GM19397 (cell line): ENCODE measurements around the gene CMC1.
"Not testable (repeated sequence)": the region's sequence is repeated elsewhere in the genome, so short reads cannot be mapped to it uniquely, and the experiment has no call there.

Experiments
- ATAC-seq: cut with Tn5 transposase; IDR thresholded peaks from one replicate; pipeline ENCODE4 v1.9.1; 2021; ENCODE audit warnings: mild to moderate bottlenecking, moderate library complexity; ENCODE audit not compliant: unreplicated experiment

Gene CMC1

GRCh38 chr3:28241221-28242160, at the start of gene CMC1:
TSS of gene CMC1 (plus strand) at chr3:28241619. CDS start at chr3:28241794, 175 bp downstream.
- peak; percentile 96 for ATAC-seq

GRCh38 chr3:28198161-28198560, 43.3 kb upstream of the CMC1 start:
- ATAC-seq: no peak

GRCh38 chr3:28198974-28199373, 42.4 kb upstream of the CMC1 start:
- ATAC-seq: no peak

GRCh38 chr3:28199643-28200042, 41.8 kb upstream of the CMC1 start:
- not testable (repeated sequence) for ATAC-seq

GRCh38 chr3:28200366-28200848, 41.0 kb upstream of the CMC1 start:
- not testable (repeated sequence) for ATAC-seq

GRCh38 chr3:28206479-28206878, 34.9 kb upstream of the CMC1 start:
- ATAC-seq: no peak

GRCh38 chr3:28207000-28207733, 34.3 kb upstream of the CMC1 start:
- no peak for ATAC-seq

- ATAC-seq: no peak
These were observed 30.3 kb upstream of the CMC1 start for GRCh38 chr3:28210968-28211713.

- ATAC-seq: no peak
These were observed 28.7 kb upstream of the CMC1 start for GRCh38 chr3:28212681-28213080.

GRCh38 chr3:28215407-28215806, 26.0 kb upstream of the CMC1 start:
- no peak for ATAC-seq

- ATAC-seq: no peak
These were observed 23.1 kb upstream of the CMC1 start for GRCh38 chr3:28218071-28218916.

- ATAC-seq: no peak
These were observed 22.6 kb upstream of the CMC1 start for GRCh38 chr3:28218917-28219198.

- ATAC-seq: no peak
These were observed 17.0 kb upstream of the CMC1 start for GRCh38 chr3:28224430-28224829.

GRCh38 chr3:28226020-28226419, 15.4 kb upstream of the CMC1 start:
- no peak for ATAC-seq

- no peak for ATAC-seq
These were observed 12.8 kb upstream of the CMC1 start for GRCh38 chr3:28228623-28229022.

GRCh38 chr3:28232659-28233058, 8.8 kb upstream of the CMC1 start:
- no peak for ATAC-seq

GRCh38 chr3:28234454-28234853, 7.0 kb upstream of the CMC1 start:
- no peak for ATAC-seq

GRCh38 chr3:28239108-28239507, 2.3 kb upstream of the CMC1 start:
- ATAC-seq: no peak

- no peak for ATAC-seq
These were observed 978 bp upstream of the CMC1 start for GRCh38 chr3:28240441-28240840.

- ATAC-seq: no peak
These were observed 1.1 kb downstream of the CMC1 start for GRCh38 chr3:28242519-28242918.
